Measurements from ENCODE around the gene DCT.

- TF ChIP-seq CTCF (IDR thresholded peaks at IDR 0.05) (no peak), POLR2A (IDR thresholded peaks at IDR 0.05) (no peak)
These were observed 66.4 kb downstream of the DCT start for GRCh38 chr13:94412870-94413597.

Data from adrenal gland (tissue), 5 donors.